ENCODE results near the gene PCSK4. TPM values are rescaled to one million over a fixed set of nuclear protein-coding genes. Genes with fewer than 3 reads are reported as not detected.
A peak's percentile ranks its signal among the peaks of the same experiment; 100 is the strongest.

PCSK4 gene
- total RNA-seq, 1 donor from 2014 or later: 1.5 TPM

GRCh38 chr19:1455002-1455335, 35.2 kb downstream of the PCSK4 start:
- intact Hi-C loops (cut with DNase I): no loop called here
- H3K4me3 ChIP-seq: no peak overlapping the region
- TF ChIP-seq CTCF (IDR thresholded peaks at IDR 0.05): no peak

GRCh38 chr19:1453525-1454364, 36.4 kb downstream of the PCSK4 start:
- intact Hi-C loops (cut with DNase I): no loop called here
- Histone ChIP-seq H3K4me1 (peaks cover 11 to 14% of the 10 kb centered on the region in 2 donors), H3K9me3 (no peaks in the 10 kb centered on the region), H3K36me3 (no peaks in the 10 kb centered on the region), H3K27me3 (peaks cover 48% of the 10 kb centered on the region), H3K4me3 (peak overlapping the region in 1 of 2 donors; percentile 17), H3K27ac (no peak overlapping the region)
- TF ChIP-seq CTCF (IDR thresholded peaks at IDR 0.05): peak in 2 of 3 experiments; percentile 7 to 21
- no peak for DNase-seq (ENCODE audit: low spot score in 2 of 2)

More at GRCh38 chr19:1455002-1455335, 35.2 kb downstream of the PCSK4 start:
- Histone ChIP-seq H3K27me3 (peaks cover 40% of the 10 kb centered on the region), H3K9me3 (no peaks in the 10 kb centered on the region), H3K36me3 (no peaks in the 10 kb centered on the region), H3K27ac (no peak overlapping the region), H3K4me1 (peaks cover 11 to 14% of the 10 kb centered on the region in 2 donors)
- no peak for DNase-seq (ENCODE audit: low spot score in 2 of 2)

- Histone ChIP-seq H3K4me3 (no peak overlapping the region), H3K4me1 (peaks cover 11 to 14% of the 10 kb centered on the region in 2 donors), H3K36me3 (no peaks in the 10 kb centered on the region), H3K27ac (no peak overlapping the region), H3K9me3 (no peaks in the 10 kb centered on the region), H3K27me3 (peaks cover 48% of the 10 kb centered on the region)
- intact Hi-C loops (cut with DNase I): no loop called here
- TF ChIP-seq CTCF (IDR thresholded peaks at IDR 0.05): no peak
- DNase-seq (ENCODE audit: low spot score in 2 of 2): no peak
Measured at GRCh38 chr19:1452802-1453524, 37.2 kb downstream of the PCSK4 start.

- peaks cover 11 to 14% of the 10 kb centered on the region in 2 donors for H3K4me1 ChIP-seq
- no peak for TF ChIP-seq CTCF (IDR thresholded peaks at IDR 0.05)
- H3K36me3 ChIP-seq: no peaks in the 10 kb centered on the region
- peaks cover 50% of the 10 kb centered on the region for H3K27me3 ChIP-seq
- H3K4me3 ChIP-seq: no peak overlapping the region
- DNase-seq (ENCODE audit: low spot score in 2 of 2): no peak
- no peaks in the 10 kb centered on the region for H3K9me3 ChIP-seq
- no peak overlapping the region for H3K27ac ChIP-seq
- intact Hi-C loops (cut with DNase I): no loop called here
Measured at GRCh38 chr19:1451916-1452801, 38.0 kb downstream of the PCSK4 start.

All from ascending aorta (tissue), 2 donors.